RWPE1 (cell line): ENCODE data around the gene TRMT1L.
A peak's percentile ranks its signal among the peaks of the same experiment; 100 is the strongest.

Experiments used
- CTCF ChIA-PET: fragments of 350-600 bp; sonication (Branson Sonifier 250); formaldehyde crosslinking; extraction: SDS; loops from one replicate; lab custom pipeline; 2021; lab: Yijun Ruan, JAX
- POLR2A ChIA-PET: fragments of 400-600 bp; formaldehyde crosslinking; extraction: SDS; loops from one replicate; lab custom pipeline; 2020; ENCODE audit warnings: antibody characterized with exemption; ENCODE audit not compliant: low non-redundant PET; lab: Yijun Ruan, JAX
- DNase-seq: peaks from one replicate; pipeline ENCODE4 v3.0.0; 2012; ENCODE audit warnings: low spot score
- H3K27ac ChIP-seq: fragments of 450-650 bp; 2 replicates; pipeline ENCODE4 v1.5.1; 2017
- TF ChIP-seq, protein P1 (sequence below): fragments of 450-650 bp; conservative IDR thresholded peaks from 2 replicates; pipeline ENCODE4 v1.5.1; 2017; ENCODE audit warnings: low read depth, mild to moderate bottlenecking

TRMT1L gene

DNA sequence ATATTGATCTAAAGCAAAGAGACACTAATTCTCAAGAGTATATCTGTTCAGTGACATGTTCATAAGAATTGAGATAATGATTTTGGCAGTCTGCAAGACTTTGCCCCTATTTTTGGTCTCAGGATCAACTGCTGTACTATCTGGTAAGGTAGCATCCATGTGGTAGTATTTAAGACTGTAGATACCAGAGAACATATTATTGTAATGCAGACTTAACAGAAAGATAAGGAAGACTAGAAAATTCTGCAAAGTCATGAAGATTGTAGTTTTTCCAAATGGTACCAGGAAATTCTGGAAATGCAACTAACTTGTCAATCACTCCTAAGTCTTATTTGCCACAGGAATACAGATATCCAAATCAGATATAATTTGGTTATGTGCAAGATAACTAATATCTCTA is 76.3 kb downstream of the TRMT1L start:
- CTCF ChIA-PET, result no interaction called here
- no peak for DNase-seq
- TF ChIP-seq, protein P1, sequence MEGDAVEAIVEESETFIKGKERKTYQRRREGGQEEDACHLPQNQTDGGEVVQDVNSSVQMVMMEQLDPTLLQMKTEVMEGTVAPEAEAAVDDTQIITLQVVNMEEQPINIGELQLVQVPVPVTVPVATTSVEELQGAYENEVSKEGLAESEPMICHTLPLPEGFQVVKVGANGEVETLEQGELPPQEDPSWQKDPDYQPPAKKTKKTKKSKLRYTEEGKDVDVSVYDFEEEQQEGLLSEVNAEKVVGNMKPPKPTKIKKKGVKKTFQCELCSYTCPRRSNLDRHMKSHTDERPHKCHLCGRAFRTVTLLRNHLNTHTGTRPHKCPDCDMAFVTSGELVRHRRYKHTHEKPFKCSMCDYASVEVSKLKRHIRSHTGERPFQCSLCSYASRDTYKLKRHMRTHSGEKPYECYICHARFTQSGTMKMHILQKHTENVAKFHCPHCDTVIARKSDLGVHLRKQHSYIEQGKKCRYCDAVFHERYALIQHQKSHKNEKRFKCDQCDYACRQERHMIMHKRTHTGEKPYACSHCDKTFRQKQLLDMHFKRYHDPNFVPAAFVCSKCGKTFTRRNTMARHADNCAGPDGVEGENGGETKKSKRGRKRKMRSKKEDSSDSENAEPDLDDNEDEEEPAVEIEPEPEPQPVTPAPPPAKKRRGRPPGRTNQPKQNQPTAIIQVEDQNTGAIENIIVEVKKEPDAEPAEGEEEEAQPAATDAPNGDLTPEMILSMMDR, result no peak
- POLR2A ChIA-PET, result no interaction called here
- no peak overlapping the region for H3K27ac ChIP-seq

- no peak overlapping the region for H3K27ac ChIP-seq
- ChIA-PET POLR2A (no interaction called here), CTCF (interaction anchor here (0.7 kb wide), 1 partner anchor 255 kb away, joined by 7 read pairs; no protein-coding TSS in a partner anchor)
- no peak for DNase-seq
- TF ChIP-seq, protein P1, result no peak
Observed at GRCh38 chr1:185077374-185077773, 79.4 kb downstream of the TRMT1L start.

GRCh38 chr1:185075476-185075875 is 81.3 kb downstream of the TRMT1L start:
- TF ChIP-seq, protein P1, result no peak
- no peak for DNase-seq
- ChIA-PET CTCF (interaction anchor here (0.6 kb wide), 1 partner anchor 833 kb away, joined by 3 read pairs; no protein-coding TSS in a partner anchor), POLR2A (no interaction called here)
- H3K27ac ChIP-seq, result no peak overlapping the region

DNA sequence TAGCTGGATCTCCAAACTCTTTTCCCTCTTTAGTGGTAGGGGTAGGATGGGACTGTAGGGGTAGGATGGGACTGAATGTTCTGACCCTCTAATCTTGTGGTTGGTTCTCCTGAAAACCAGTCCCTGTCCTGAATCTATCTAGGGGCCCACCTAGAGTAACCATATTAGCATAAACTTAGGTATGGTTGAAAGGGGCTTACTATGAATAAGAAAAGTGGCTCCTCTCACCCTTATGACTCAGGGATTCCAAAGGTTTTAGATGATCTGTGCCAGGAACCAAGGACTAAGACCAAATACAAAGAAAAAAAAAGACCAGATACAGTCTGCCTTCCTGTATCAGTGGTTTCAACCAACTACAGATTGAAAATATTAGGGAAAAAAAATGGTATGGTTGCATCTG is 82.4 kb downstream of the TRMT1L start:
- DNase-seq, result peak; percentile 8
- H3K27ac ChIP-seq, result no peak overlapping the region
- POLR2A ChIA-PET, result no interaction called here
- CTCF ChIA-PET, result no interaction called here
- TF ChIP-seq, protein P1, result no peak

GRCh38 chr1:185073725-185074124 is 83.0 kb downstream of the TRMT1L start:
- TF ChIP-seq, protein P1, result no peak
- POLR2A ChIA-PET, result no interaction called here
- H3K27ac ChIP-seq, result no peak overlapping the region
- CTCF ChIA-PET, result no interaction called here
- no peak for DNase-seq

DNA sequence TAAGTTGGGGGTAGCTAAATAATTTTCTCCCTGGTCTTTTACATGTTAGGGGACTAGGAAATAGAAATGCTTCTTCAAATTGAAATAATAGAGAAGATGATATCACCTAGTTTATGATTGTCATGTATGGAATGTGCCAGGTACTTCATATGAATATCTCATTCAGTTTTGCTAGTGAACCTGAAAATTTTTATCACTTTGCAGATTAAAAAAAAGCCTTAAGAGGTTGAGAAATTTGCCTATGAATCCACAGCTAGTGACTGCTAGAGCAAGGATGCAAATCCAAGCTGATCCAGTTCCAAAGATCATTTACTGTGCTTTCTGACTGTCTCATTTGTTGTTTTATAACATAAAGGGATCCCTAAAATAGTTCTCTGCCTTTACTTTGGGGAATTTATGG is 86.7 kb downstream of the TRMT1L start:
- TF ChIP-seq, protein P1, result no peak
- no peak for DNase-seq
- H3K27ac ChIP-seq, result no peak overlapping the region
- CTCF ChIA-PET, result interaction anchor here (0.6 to 0.7 kb wide), 2 partner anchors 100 to 205 kb away, joined by 3 to 5 read pairs; no protein-coding TSS in a partner anchor
- POLR2A ChIA-PET, result no interaction called here
